Measurements from ENCODE around the gene RPP21.
A peak's percentile ranks its signal among the peaks of the same experiment; 100 is the strongest.

Gene RPP21

GRCh38 chr6:30344868-30345671 is at the start of gene RPP21:
RPP21 (plus strand) TSS chr6:30345156; CDS start chr6:30345172, 16 bp downstream.
- peak; percentile 86 for DNase-seq (ENCODE audit: low read depth, low spot score)

GRCh38 chr6:30295837-30296236 is 49.1 kb upstream of the RPP21 start:
- no peak for DNase-seq (ENCODE audit: low read depth, low spot score)

GRCh38 chr6:30304002-30304401 is 41.0 kb upstream of the RPP21 start:
- DNase-seq (ENCODE audit: low read depth, low spot score): no peak

GRCh38 chr6:30311101-30311500 is 33.9 kb upstream of the RPP21 start:
- no peak for DNase-seq (ENCODE audit: low read depth, low spot score)

- DNase-seq (ENCODE audit: low read depth, low spot score): no peak
Observed at GRCh38 chr6:30311671-30312070, 33.3 kb upstream of the RPP21 start.

- no peak for DNase-seq (ENCODE audit: low read depth, low spot score)
Observed at GRCh38 chr6:30312266-30312665, 32.7 kb upstream of the RPP21 start.

GRCh38 chr6:30312676-30313321 is 32.2 kb upstream of the RPP21 start:
- no peak for DNase-seq (ENCODE audit: low read depth, low spot score)

- DNase-seq (ENCODE audit: low read depth, low spot score): no peak
Observed at GRCh38 chr6:30315156-30315555, 29.8 kb upstream of the RPP21 start.

GRCh38 chr6:30317913-30318589 is 26.9 kb upstream of the RPP21 start:
- no peak for DNase-seq (ENCODE audit: low read depth, low spot score)

GRCh38 chr6:30319146-30319835 is 25.7 kb upstream of the RPP21 start:
- no peak for DNase-seq (ENCODE audit: low read depth, low spot score)

- peak; percentile 8 for DNase-seq (ENCODE audit: low read depth, low spot score)
Observed at GRCh38 chr6:30321692-30322388, 23.1 kb upstream of the RPP21 start.

- DNase-seq (ENCODE audit: low read depth, low spot score): peak; percentile 32
Observed at GRCh38 chr6:30322527-30323501, 22.1 kb upstream of the RPP21 start.

- no peak for DNase-seq (ENCODE audit: low read depth, low spot score)
Observed at GRCh38 chr6:30323806-30324205, 21.1 kb upstream of the RPP21 start.

- DNase-seq (ENCODE audit: low read depth, low spot score): peak; percentile 11
Observed at GRCh38 chr6:30325150-30325872, 19.6 kb upstream of the RPP21 start.

- DNase-seq (ENCODE audit: low read depth, low spot score): peak; percentile 91
Observed at GRCh38 chr6:30325873-30326525, 19.0 kb upstream of the RPP21 start.

GRCh38 chr6:30326526-30327231 is 18.3 kb upstream of the RPP21 start, which contains the start of gene TRIM39:
TRIM39 (plus strand) TSS chr6:30326927; CDS start chr6:30329318, 2,391 bp downstream.
- DNase-seq (ENCODE audit: low read depth, low spot score): peak; percentile 94

GRCh38 chr6:30327232-30327746 is 17.7 kb upstream of the RPP21 start:
- no peak for DNase-seq (ENCODE audit: low read depth, low spot score)

- DNase-seq (ENCODE audit: low read depth, low spot score): no peak
Observed at GRCh38 chr6:30328397-30328796, 16.6 kb upstream of the RPP21 start.

All from ELF-1 (cell line).